RWPE1 (cell line): ENCODE data around the gene FAM83G.
"Not testable (repeated sequence)": the region's sequence is repeated elsewhere in the genome, so short reads cannot be mapped to it uniquely, and the experiment has no call there.

Experiments
- CTCF ChIA-PET: fragments of 350-600 bp; sonication (Branson Sonifier 250); formaldehyde crosslinking; extraction: SDS; loops from one replicate; lab custom pipeline; 2021; lab: Yijun Ruan, JAX
- POLR2A ChIA-PET: fragments of 400-600 bp; formaldehyde crosslinking; extraction: SDS; loops from one replicate; lab custom pipeline; 2020; ENCODE audit warnings: antibody characterized with exemption; ENCODE audit not compliant: low non-redundant PET; lab: Yijun Ruan, JAX
- DNase-seq: peaks from one replicate; pipeline ENCODE4 v3.0.0; 2012; ENCODE audit warnings: low spot score
- H3K27ac ChIP-seq: fragments of 450-650 bp; 2 replicates; pipeline ENCODE4 v1.5.1; 2017
- TF ChIP-seq, protein P1 (sequence below): fragments of 450-650 bp; conservative IDR thresholded peaks from 2 replicates; pipeline ENCODE4 v1.5.1; 2017; ENCODE audit warnings: low read depth, mild to moderate bottlenecking

FAM83G gene, protein sequence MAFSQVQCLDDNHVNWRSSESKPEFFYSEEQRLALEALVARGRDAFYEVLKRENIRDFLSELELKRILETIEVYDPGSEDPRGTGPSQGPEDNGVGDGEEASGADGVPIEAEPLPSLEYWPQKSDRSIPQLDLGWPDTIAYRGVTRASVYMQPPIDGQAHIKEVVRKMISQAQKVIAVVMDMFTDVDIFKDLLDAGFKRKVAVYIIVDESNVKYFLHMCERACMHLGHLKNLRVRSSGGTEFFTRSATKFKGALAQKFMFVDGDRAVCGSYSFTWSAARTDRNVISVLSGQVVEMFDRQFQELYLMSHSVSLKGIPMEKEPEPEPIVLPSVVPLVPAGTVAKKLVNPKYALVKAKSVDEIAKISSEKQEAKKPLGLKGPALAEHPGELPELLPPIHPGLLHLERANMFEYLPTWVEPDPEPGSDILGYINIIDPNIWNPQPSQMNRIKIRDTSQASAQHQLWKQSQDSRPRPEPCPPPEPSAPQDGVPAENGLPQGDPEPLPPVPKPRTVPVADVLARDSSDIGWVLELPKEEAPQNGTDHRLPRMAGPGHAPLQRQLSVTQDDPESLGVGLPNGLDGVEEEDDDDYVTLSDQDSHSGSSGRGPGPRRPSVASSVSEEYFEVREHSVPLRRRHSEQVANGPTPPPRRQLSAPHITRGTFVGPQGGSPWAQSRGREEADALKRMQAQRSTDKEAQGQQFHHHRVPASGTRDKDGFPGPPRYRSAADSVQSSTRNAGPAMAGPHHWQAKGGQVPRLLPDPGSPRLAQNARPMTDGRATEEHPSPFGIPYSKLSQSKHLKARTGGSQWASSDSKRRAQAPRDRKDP

GRCh38 chr17:19004421-19005136 is at the start of gene FAM83G:
FAM83G (minus strand) TSS chr17:19004764; CDS start chr17:19004041, 723 bp downstream.
- CTCF ChIA-PET, result interaction anchor here (1.8 kb wide), 1 partner anchor 43 kb away, joined by 12 read pairs; no protein-coding TSS in a partner anchor
- DNase-seq, result peak; percentile 84
- H3K27ac ChIP-seq, result peak within 1 kb of the TSS; percentile 97
- POLR2A ChIA-PET, result interaction anchor here (0.6 to 1.6 kb wide), 3 partner anchors 12 to 18 kb away, joined by 3 to 9 read pairs (median 3); no protein-coding TSS in a partner anchor
- TF ChIP-seq, protein P1, sequence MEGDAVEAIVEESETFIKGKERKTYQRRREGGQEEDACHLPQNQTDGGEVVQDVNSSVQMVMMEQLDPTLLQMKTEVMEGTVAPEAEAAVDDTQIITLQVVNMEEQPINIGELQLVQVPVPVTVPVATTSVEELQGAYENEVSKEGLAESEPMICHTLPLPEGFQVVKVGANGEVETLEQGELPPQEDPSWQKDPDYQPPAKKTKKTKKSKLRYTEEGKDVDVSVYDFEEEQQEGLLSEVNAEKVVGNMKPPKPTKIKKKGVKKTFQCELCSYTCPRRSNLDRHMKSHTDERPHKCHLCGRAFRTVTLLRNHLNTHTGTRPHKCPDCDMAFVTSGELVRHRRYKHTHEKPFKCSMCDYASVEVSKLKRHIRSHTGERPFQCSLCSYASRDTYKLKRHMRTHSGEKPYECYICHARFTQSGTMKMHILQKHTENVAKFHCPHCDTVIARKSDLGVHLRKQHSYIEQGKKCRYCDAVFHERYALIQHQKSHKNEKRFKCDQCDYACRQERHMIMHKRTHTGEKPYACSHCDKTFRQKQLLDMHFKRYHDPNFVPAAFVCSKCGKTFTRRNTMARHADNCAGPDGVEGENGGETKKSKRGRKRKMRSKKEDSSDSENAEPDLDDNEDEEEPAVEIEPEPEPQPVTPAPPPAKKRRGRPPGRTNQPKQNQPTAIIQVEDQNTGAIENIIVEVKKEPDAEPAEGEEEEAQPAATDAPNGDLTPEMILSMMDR, result no peak

GRCh38 chr17:19048826-19049225 is 44.3 kb upstream of the FAM83G start:
- DNase-seq, CTCF ChIA-PET, H3K27ac ChIP-seq, POLR2A ChIA-PET: not testable (repeated sequence)

- H3K27ac ChIP-seq, DNase-seq, CTCF ChIA-PET, POLR2A ChIA-PET: not testable (repeated sequence)
Observed at GRCh38 chr17:19047510-19047909, 42.9 kb upstream of the FAM83G start.

GRCh38 chr17:19046782-19047375 is 42.3 kb upstream of the FAM83G start, which contains the start of gene GRAP:
GRAP (minus strand) TSS chr17:19046957; CDS start chr17:19046926, 31 bp downstream.
- DNase-seq, CTCF ChIA-PET, POLR2A ChIA-PET, H3K27ac ChIP-seq: not testable (repeated sequence)

GRCh38 chr17:19044643-19045042 is 40.1 kb upstream of the FAM83G start:
- POLR2A ChIA-PET, DNase-seq, CTCF ChIA-PET, H3K27ac ChIP-seq: not testable (repeated sequence)

DNA sequence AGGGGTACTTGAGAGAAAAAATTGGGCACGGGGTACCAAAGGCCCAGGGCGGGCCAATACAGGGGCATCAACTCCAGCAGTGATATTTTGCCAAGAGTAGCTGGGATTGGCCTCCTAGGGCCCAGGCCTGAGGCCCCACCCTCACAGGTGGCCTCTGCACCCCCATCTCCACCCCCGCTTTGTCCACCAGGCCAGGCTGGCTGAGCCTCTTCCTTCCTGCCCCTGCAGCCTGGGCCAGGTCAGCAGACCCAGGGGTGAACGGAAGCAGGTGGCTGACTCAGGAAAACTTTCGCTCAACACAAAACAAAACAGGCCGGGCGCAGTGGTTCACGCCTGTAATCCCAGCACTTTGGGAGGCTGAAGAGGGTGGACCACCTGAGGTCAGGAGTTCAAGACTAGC is 38.5 kb upstream of the FAM83G start:
- CTCF ChIA-PET, POLR2A ChIA-PET, DNase-seq, H3K27ac ChIP-seq: not testable (repeated sequence)

DNA sequence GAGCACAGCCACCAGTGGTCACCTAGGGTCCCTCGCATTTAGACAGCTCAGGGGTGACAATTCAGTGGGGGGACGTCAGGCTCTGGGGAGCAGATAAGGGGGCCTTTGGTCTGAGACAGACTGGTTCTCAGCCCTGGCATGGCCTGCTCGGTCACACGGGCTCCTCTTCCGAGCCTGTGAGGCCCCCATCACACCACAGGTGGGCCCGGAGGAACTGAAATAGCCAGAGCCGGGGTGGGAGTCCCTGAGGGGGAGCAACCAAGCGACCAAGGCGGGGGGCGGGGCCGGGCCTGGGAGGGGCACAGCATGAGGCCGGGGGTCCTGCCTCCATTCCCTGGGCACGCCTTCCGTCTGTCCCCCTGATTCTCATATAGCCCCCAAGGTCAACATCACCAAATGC is 37.8 kb upstream of the FAM83G start:
- H3K27ac ChIP-seq, POLR2A ChIA-PET, CTCF ChIA-PET, DNase-seq: not testable (repeated sequence)

DNA sequence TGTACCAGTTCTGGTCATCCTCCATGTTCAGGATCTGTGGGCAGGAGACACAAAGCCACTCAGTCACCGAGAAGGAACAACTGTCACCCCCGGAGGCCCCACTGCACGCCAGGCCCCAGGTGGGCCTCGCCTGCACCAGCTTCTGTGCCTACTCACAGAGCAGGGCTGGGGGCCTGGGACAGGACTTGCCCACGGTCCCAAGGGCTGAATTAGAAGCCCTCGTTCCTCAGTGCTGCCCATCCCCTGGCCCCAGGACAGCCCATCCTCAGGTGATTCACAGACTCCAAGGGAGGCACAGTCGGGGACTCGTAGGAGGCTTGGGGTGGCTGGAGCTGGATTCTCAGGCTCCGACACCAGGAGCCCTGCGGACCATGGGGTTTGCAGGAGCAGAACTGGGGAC is 37.3 kb upstream of the FAM83G start:
- CTCF ChIA-PET, H3K27ac ChIP-seq, POLR2A ChIA-PET, DNase-seq: not testable (repeated sequence)

DNA sequence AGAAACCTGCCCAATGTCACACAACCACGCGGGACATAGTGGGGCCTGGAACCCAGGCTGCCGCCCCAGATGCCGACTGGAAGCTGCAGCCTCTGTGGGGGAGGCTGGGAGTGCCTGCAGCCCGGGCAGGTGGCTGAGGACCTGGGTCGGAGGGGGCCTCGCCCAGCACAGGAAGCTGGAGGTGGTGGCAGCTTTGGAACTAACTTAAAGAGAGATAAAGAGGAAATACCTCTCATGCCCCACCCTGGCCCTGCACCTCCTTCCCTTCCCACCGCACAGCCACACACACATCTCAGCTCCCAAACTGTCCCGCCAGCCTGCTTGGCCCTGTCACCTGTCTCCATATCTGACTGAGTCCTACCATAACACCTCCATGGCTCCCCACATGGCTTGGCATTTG is 35.8 kb upstream of the FAM83G start:
- H3K27ac ChIP-seq, CTCF ChIA-PET, DNase-seq, POLR2A ChIA-PET: not testable (repeated sequence)

GRCh38 chr17:19038730-19039129 is 34.2 kb upstream of the FAM83G start:
- CTCF ChIA-PET, POLR2A ChIA-PET, H3K27ac ChIP-seq, DNase-seq: not testable (repeated sequence)

GRCh38 chr17:19038007-19038406 is 33.4 kb upstream of the FAM83G start:
- DNase-seq, POLR2A ChIA-PET, H3K27ac ChIP-seq, CTCF ChIA-PET: not testable (repeated sequence)

DNA sequence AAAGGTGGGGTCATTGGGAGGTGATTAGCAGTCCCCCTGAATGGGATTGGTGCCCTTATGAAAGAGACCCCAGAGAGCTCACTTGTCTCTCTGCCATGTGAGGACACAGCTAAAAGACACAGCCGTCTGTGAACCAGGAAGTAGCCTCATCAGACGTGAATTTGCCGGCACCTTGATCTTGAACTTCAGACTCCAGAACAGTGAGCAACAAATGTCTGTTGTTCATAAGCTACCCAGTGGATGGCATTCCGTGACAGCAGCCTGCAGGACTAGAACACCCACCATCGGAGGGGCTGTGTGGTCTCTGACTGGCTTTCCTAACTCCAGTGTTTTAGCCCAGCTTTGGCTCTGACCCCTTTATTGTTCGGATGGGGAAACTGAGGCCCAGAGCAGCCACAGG is 33.0 kb upstream of the FAM83G start:
- POLR2A ChIA-PET, CTCF ChIA-PET, H3K27ac ChIP-seq, DNase-seq: not testable (repeated sequence)

GRCh38 chr17:19036186-19036585 is 31.6 kb upstream of the FAM83G start:
- POLR2A ChIA-PET, CTCF ChIA-PET, DNase-seq, H3K27ac ChIP-seq: not testable (repeated sequence)

DNA sequence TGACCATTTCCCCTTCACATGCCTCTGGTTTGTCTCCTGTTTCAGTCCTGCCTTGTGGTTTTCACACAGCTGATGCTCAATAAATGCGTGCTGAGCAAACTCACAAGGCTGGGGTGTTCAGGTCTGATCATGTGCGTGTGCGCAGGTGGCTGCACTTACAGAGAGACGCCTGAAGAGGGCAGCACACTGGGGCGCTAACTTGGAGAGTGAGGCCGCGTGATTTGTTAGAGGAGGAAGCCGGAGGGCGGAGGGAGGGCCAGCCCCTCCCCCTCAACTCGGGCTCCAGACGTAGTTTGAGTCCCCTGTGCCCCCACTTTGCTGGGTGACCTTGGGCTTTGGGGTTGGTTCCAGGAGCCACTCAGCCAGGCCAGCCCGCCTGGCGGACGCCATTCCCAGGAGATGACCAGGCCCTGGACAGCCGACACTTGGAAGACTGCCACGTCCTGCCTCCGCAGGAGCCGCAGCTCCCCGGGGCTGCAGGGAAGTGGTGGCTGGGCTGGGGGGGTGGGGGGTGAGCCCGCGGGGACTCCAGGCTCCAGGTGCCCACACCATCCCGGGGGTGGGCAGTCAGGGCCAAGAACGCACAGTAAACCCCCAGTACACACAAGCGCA is 27.9 kb upstream of the FAM83G start:
- DNase-seq, POLR2A ChIA-PET, CTCF ChIA-PET, H3K27ac ChIP-seq: not testable (repeated sequence)
